ENCODE results near the gene NCEH1.

NCEH1 gene

DNA sequence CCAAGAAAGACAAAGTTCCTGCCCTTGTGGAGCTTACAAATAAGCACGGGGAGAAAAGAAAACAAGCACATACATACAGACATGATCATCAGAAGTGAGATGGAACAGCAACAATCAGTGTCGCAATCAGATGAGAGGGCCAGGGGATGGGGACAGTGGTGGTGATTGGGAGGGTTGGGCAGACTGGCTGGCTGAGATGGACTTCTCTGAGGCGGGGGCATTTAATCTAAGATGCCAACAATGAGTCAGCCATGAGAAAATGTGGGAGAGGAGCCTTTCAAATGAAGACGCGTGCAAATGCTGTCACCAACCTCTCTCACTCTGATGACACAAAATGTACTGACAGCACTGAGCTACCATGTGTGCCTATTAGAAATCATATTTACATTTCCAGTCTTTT lies 81.4 kb downstream of the NCEH1 start:
- peaks cover 6% of the 10 kb centered on the region for H3K36me3 Mint-ChIP-seq (ENCODE audit: low read depth)
- H3K4me3 Mint-ChIP-seq = no peak overlapping the region
- H3K27ac Mint-ChIP-seq = peak overlapping the region; percentile 9
- H3K27me3 Mint-ChIP-seq (ENCODE audit: low read depth, poor library complexity) = peaks cover 3% of the 10 kb centered on the region
- TF ChIP-seq, protein P1, sequence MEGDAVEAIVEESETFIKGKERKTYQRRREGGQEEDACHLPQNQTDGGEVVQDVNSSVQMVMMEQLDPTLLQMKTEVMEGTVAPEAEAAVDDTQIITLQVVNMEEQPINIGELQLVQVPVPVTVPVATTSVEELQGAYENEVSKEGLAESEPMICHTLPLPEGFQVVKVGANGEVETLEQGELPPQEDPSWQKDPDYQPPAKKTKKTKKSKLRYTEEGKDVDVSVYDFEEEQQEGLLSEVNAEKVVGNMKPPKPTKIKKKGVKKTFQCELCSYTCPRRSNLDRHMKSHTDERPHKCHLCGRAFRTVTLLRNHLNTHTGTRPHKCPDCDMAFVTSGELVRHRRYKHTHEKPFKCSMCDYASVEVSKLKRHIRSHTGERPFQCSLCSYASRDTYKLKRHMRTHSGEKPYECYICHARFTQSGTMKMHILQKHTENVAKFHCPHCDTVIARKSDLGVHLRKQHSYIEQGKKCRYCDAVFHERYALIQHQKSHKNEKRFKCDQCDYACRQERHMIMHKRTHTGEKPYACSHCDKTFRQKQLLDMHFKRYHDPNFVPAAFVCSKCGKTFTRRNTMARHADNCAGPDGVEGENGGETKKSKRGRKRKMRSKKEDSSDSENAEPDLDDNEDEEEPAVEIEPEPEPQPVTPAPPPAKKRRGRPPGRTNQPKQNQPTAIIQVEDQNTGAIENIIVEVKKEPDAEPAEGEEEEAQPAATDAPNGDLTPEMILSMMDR (IDR thresholded peaks at IDR 0.05) = no peak
- no peak for DNase-seq
- no peaks in the 10 kb centered on the region for H3K4me1 Mint-ChIP-seq
- no peaks in the 10 kb centered on the region for H3K9me3 Mint-ChIP-seq

- Mint-ChIP-seq H3K27me3 (ENCODE audit: low read depth, poor library complexity) (no peaks in the 10 kb centered on the region), H3K4me1 (no peaks in the 10 kb centered on the region), H3K9me3 (peaks cover 4% of the 10 kb centered on the region), H3K4me3 (no peak overlapping the region), H3K27ac (peak overlapping the region; percentile 3), H3K36me3 (ENCODE audit: low read depth) (peaks cover 4% of the 10 kb centered on the region)
- TF ChIP-seq, protein P1 (IDR thresholded peaks at IDR 0.05) = no peak
- DNase-seq = no peak
Observed at GRCh38 chr3:172627057-172627809, 83.6 kb downstream of the NCEH1 start.

DNA sequence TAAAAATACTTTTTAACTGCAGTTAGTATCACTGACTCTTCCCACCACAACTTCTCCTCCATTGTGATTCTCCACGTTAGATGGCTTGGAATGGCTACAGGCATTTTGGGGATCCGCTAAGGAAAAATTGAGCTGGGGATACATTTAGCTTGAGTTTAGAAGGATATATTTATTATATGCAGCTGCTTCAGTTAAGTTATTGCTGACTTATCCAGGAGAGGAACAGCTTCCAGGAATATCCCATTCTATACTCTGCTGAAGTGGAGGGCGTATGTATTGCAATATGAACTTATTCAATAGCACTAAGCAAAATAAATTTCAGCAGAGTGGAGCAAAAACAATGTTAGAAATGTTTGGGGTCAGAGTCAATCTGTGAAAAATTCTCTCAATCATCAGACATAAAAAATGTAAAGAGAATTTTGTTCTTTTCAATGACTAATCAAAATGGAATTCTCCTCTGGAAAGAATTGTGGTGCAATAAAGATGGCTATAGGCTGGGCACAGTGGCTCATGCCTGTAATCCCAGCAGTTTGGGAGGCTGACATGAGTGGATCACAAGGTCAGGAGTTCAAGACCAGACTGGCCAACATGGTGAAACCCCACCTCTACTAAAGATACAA lies 84.7 kb downstream of the NCEH1 start:
- DNase-seq = no peak
- Mint-ChIP-seq H3K27ac (no peak overlapping the region), H3K4me3 (no peak overlapping the region), H3K27me3 (ENCODE audit: low read depth, poor library complexity) (no peaks in the 10 kb centered on the region), H3K4me1 (no peaks in the 10 kb centered on the region), H3K36me3 (ENCODE audit: low read depth) (peaks cover 4% of the 10 kb centered on the region), H3K9me3 (peaks cover 4% of the 10 kb centered on the region)
- TF ChIP-seq, protein P1 (IDR thresholded peaks at IDR 0.05) = no peak

DNA sequence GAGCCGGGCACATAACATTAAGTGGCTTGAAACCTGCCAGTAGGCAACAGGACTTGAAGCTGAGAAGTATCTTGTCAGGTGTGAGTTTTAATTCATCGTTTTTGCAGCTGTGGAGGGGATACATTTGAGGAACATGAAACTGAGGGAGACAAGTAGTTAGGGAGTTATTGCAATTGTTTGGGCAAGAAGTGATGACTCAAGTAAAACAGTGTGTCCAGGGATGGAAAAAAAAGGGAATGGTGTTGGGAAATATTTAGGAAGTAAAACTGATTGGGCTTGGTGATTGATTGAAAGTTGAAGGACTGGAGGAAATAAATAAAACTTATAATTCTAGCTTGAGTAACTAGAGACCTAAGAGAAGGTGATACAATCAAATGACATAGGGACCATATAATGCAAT lies 85.5 kb downstream of the NCEH1 start:
- Mint-ChIP-seq H3K4me3 (no peak overlapping the region), H3K4me1 (no peaks in the 10 kb centered on the region), H3K27ac (no peak overlapping the region), H3K9me3 (peaks cover 4% of the 10 kb centered on the region), H3K36me3 (ENCODE audit: low read depth) (peaks cover 4% of the 10 kb centered on the region), H3K27me3 (ENCODE audit: low read depth, poor library complexity) (peaks cover 2% of the 10 kb centered on the region)
- no peak for DNase-seq
- TF ChIP-seq, protein P1 (IDR thresholded peaks at IDR 0.05) = no peak

- TF ChIP-seq, protein P1 (IDR thresholded peaks at IDR 0.05) = no peak
- peaks cover 4% of the 10 kb centered on the region for H3K36me3 Mint-ChIP-seq (ENCODE audit: low read depth)
- H3K27me3 Mint-ChIP-seq (ENCODE audit: low read depth, poor library complexity) = peaks cover 4% of the 10 kb centered on the region
- no peaks in the 10 kb centered on the region for H3K4me1 Mint-ChIP-seq
- H3K9me3 Mint-ChIP-seq = peaks cover 4% of the 10 kb centered on the region
- H3K27ac Mint-ChIP-seq = no peak overlapping the region
- no peak for DNase-seq
- no peak overlapping the region for H3K4me3 Mint-ChIP-seq
Observed at GRCh38 chr3:172624999-172625398, 85.9 kb downstream of the NCEH1 start.

All from nephron progenitor cell (in vitro differentiated cells).